HS-27A (cell line): Measurements from ENCODE around the gene APCDD1L.
A peak's percentile ranks its signal among the peaks of the same experiment; 100 is the strongest.

Source experiments
- DNase-seq: peaks from one replicate; pipeline ENCODE4 v3.0.0-alpha.2; 2012; ENCODE audit warnings: low read depth, missing footprints

The APCDD1L gene

DNA sequence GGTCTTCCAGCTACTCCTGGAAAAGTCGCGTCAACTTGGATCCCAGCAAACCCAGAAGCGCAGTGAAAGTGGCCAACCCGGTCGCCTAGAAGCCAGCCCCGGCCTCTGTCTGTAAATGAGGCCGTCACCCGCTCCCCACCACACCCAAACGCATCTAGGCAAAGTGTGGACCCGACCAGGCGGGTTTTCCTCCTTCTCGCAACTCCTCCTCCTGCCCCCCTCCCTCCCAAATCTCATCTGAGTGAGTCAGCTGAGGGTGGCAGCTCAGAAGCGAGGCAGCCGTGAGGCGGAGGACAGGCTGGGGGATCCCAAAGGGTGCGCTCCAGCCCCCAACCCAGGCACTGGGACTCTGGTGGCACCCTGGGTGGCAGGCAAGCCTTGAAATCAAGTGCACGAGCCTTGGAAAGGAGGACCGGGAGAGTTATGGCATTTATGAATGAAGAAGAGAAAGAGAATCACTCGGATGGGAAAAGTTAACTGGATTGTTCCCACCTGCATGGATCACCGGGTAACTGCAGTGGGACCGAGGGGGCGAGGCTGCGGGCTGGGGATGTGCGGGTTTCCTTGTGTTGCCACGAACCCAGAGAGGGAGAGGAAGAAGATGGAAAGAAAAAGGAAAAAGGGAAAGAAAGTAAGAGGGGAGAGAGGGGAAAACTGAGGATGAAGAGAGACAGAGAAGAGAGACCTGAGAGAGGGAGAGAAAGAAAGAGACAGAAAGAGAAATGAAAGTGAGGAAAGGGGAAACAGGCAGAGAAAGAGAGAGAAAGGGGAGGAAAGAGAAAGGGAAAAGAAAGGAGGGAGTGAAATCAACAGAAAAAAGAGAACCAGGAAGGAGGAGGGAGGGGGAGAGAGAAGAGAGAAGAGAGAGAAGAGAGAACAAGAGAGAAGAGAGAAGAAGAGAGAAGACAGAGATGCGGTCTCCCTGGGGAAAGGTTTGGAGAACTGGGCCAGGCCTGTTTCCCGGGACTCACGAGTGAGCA is at the start of gene APCDD1L:
TSS of gene APCDD1L (minus strand) at position 167 of the 980 bp plus-strand sequence. CDS start 692 bp downstream, outside the sequence.
- no peak for DNase-seq

- DNase-seq, result no peak
Measured at GRCh38 chr20:58559368-58559729, 44.1 kb upstream of the APCDD1L start.

- DNase-seq, result no peak
Measured at GRCh38 chr20:58558486-58559367, 43.5 kb upstream of the APCDD1L start.

- DNase-seq, result no peak
Measured at GRCh38 chr20:58557733-58558342, 42.6 kb upstream of the APCDD1L start.

DNA sequence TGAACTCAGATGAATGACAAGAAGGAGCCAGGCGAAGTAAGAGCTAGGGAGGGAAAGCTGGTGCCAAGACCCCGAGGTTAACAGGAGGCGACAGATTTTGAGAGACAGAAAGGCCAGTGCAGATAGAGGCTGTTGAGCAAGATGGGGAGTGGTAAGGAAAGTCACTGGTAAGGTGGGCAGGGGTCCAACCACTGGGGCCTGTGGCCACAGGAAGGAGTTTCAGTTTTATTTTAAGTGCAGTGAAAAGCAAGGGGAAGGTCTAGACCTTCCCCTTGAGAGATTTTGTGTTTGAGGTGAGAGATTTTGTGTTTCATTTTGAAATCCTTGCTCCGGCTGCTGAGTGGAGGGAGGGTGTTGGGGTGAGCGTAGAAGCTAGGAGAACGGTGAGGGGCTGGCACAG is 41.8 kb upstream of the APCDD1L start:
- DNase-seq, result no peak

- peak; percentile 60 for DNase-seq
Measured at GRCh38 chr20:58555078-58555765, 40.0 kb upstream of the APCDD1L start.

- DNase-seq, result no peak
Measured at GRCh38 chr20:58554541-58554940, 39.3 kb upstream of the APCDD1L start.

DNA sequence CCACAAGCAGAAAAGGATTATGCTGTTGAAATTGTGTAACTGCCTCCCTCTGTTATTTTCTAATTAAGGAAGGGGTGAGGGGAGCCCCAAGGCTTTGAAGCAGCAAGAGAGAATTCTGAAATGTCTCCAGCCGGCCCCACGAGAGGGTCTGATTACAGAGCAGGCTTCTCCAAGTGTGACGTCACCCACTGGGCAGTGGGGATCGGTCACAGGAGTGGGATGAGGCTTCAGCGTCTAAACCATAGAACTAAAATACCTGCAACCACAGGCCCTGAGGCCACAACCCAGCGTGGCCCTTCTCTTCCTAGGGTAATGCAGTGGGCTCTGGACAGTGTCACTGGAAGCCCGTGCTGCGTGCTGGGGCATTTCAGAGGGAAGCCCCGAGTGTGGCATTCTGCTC is 38.6 kb upstream of the APCDD1L start:
- no peak for DNase-seq

GRCh38 chr20:58553166-58553696 is 38.0 kb upstream of the APCDD1L start:
- no peak for DNase-seq

GRCh38 chr20:58552366-58552934 is 37.3 kb upstream of the APCDD1L start:
- DNase-seq, result no peak

- no peak for DNase-seq
Measured at GRCh38 chr20:58551631-58552030, 36.4 kb upstream of the APCDD1L start.

DNA sequence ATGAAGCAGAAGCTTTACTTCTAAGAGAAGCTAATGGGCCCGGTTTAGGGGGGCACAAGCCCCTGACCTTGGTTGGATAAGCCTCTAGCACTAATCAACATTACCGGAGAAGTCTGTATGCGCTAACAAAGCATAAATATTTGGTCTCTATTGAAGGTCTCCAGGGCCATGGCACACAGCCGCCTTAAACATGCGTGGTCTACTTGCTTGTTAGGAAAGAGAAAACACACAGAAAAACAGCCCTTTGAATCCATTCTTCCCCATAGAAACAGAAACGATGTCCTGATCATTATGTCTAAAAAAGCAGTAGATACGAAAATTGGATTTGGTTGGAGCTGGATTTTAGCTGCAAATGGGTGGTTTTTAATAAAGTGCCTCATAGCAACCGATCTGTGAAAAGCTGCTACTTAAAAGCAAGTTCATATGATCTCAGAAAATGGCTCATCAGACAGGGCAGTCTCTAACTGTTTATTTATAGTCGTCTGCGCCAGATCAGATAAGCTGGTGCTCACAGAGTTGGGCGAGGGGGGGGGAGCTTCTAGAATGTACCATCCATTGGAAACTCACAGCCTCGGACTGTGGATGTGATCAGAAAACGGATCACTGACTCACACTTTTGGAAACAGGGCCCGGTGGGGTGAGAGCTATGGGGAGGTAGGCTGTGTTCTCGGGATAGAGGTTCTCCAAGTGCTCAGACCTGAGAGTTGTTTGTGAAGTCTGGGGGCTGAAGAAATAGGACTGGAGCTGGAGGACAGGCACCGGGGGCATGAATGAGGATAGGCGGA is 35.3 kb upstream of the APCDD1L start:
- DNase-seq, result no peak

GRCh38 chr20:58549231-58550209 is 34.3 kb upstream of the APCDD1L start:
- no peak for DNase-seq

DNA sequence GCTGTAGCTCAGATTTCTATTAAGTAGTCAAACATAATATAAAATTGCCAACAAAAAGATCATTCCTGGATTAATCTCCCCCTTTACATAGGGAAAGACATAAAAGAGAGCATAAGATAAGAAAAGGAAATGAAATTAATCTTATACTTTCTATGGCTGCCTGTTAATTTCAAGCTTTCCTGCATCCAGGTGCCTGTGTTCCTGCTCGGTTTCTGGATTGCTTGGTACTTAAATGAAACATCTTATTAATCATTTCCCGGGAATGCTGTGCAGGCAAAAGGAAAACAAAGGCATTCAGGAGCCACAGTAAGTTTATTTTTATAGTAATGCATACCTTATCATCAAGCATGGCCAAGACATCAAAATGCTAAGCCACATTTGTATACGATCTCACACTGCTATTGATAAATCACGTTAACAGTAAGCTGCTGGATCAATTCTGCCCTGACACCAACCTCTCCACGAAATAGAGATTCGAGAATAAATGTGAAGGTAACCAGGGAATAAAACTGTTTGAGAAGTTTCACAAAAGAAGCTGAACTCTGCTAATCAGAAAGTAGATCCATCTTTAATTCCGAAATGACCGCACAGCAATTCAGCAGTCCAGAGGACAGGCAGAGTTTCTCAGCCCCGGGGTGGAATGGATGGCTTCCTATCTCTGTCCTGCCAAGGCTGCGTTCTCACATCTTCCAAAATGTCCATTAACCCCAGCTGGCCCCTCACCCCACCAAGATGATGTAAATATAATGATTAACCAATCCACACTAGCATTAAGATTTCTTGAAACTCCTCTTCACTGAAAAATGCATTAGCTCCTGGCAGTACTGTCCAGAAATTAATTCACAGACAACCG is 32.6 kb upstream of the APCDD1L start:
- peak; percentile 50 for DNase-seq

DNA sequence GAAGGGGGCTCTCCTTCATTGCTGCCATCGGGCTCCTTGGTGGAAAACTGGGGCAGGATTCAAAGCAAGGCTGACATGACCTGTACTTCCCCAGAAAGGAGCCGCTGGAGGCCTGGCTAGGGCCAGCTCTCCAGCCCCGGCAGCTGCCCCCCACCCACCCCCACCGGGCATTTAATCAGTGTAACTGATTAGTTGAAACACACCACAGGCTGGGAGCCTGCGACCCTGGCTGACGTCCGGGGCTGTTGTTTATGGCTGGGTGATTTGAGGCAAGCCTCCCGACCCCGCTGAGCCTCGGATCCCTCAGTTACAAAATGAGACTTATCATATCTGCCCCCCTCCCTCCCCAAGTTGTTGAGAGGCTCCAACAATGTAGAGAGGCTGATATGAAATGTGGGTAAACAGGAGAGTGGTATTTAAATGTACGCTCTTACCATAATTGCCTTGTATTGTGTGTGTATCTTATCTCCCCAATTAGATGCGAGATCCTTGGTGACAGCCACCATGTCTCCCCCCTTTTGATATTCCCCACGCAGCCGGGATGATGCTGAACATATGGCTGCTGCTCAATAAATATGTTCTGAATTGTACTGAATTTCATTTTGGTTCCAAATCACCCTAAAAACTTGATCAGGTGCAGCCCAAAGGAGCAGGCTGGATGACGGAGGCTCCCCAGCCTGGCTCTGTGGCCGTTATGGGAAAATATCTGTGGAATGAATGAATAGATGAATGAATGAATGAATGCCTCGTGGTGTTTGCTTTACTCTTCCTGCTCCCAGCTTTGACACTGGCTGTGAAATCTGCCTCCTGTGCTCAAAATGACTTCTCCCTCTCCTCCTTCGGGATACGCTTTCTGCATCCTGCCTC is 31.8 kb upstream of the APCDD1L start:
- no peak for DNase-seq

DNA sequence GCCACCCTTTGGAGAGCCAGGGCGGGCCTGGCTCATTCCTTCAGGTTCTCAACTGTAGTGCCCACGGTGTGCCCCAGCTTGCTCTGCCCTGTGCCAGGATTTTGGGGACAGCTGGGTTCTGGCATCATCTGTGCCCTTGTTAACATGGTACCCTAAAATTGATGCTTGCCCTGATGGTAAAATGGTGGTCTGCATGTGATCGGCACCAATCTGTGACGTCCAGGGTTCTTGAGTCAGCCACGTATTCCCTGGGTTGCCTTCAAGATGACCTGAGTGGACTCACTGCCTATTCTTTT is 31.2 kb upstream of the APCDD1L start:
- DNase-seq, result no peak
